GM18505 (cell line): Measurements from ENCODE around the gene ZBTB20.

Source experiments
- ATAC-seq: cut with Tn5 transposase; IDR thresholded peaks from one replicate; pipeline ENCODE4 v1.9.1; 2021; ENCODE audit not compliant: unreplicated experiment
- POLR2A ChIP-seq: IDR thresholded peaks from 4 replicates; pipeline ENCODE4 v1.6.1; 2011; ENCODE audit warnings: borderline replicate concordance; ENCODE audit not compliant: insufficient read depth, insufficient read length; ENCODE audit errors: extremely low read depth

ZBTB20 gene

DNA sequence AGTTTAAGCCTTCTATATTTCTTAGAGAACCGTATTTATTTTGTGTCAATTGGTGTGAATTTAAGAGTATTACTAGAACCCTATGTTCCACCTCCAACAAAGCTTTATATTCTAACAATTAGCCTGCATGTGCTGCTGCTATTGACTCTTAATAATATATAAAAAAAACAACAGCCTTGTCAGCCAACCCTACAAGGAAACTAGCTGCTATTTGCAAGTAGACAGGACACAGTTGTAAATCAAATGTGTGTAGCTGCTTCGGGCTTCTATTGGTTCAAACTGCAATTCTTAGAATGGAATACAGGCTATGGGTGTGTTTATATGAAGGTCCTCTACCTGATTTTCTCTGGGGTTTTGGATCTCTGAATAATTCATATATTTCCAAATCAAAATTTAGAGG lies 60.7 kb downstream of the ZBTB20 start:
- no peak for TF ChIP-seq POLR2A
- no peak for ATAC-seq

DNA sequence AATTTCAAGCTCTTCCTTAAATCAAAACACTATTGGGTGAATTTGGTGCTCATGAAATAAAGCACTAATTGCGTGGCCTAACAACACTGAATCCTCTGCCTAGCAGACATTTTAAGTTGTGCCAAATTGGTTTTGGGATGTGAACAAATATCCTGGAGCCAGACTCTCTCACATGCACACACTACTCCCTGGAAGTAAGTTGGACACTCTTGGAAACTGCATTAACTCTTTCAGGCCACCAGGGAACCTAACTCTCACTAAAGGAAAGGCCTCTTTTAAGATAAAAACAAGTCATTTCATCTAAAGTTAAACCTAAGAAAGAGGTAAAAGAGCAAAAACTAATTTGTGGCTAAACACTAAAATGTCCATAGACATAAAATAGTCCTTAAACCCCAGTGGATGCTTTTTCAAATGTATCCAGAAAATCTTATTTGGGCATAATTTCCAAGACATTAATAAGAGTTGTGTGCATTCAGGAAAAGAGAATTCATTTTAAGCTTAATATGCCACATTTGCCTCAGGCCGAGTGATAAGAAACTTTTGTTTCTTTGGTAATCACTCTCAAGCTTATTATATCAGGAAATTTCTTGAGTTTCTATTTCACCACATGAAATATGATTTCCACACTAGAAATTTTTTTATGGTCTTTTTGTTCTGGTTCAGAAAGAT lies 61.8 kb downstream of the ZBTB20 start:
- no peak for TF ChIP-seq POLR2A
- no peak for ATAC-seq

DNA sequence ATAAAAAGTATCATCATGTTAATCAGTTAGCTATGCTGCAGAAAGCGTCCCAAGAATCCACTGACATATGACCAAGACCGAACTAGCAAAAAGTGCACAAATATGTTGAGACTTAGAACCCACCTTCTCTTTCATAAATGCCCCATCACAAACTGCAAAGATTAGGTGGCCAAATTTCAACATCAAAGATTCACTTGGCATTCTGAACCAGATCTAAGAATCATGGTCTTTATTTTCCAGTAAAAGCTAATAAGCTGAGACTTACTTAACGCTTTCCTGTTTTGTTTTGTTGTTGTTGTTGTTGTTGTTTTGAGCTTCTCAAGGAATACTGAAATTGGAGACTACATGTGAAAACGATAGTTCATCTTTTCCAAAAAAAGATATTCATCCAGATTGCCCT lies 62.4 kb downstream of the ZBTB20 start:
- no peak for TF ChIP-seq POLR2A
- ATAC-seq = no peak

DNA sequence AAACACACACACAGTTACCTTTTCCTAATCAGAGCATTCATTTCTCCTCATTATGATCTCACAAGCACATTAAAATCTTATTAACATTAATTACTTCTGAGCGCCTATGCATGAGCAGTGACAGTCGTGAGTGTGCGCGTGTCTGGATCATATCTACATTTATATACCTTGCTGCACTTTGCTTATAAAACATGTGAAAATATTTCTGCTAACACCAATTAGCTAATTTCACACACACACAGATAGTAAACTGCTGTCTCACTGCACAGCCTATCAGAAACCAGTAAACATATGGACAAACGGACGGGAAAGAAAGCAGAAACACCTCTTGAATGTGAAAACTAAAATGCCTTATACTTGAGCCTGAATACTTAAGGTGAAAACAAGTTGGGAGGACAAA lies 64.8 kb downstream of the ZBTB20 start:
- no peak for TF ChIP-seq POLR2A
- no peak for ATAC-seq

DNA sequence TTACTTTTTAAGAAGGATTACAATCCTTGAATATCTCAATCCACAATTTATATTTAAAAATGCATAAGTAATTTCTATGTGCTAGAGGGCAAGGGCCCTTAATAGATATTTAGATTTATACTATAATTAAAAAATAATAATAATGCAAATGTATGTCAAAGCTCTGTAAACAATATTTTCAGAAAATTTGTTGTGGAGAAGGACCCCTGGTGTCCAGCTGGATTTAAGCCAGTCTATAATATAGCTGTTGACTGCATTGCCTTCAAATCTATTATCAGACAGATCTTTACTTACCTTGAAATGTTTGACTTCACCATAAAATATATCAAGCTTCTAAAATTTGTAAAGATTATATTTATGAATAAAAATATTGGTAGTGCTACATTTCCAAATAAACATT lies 65.6 kb downstream of the ZBTB20 start:
- ATAC-seq = no peak
- TF ChIP-seq POLR2A = no peak

DNA sequence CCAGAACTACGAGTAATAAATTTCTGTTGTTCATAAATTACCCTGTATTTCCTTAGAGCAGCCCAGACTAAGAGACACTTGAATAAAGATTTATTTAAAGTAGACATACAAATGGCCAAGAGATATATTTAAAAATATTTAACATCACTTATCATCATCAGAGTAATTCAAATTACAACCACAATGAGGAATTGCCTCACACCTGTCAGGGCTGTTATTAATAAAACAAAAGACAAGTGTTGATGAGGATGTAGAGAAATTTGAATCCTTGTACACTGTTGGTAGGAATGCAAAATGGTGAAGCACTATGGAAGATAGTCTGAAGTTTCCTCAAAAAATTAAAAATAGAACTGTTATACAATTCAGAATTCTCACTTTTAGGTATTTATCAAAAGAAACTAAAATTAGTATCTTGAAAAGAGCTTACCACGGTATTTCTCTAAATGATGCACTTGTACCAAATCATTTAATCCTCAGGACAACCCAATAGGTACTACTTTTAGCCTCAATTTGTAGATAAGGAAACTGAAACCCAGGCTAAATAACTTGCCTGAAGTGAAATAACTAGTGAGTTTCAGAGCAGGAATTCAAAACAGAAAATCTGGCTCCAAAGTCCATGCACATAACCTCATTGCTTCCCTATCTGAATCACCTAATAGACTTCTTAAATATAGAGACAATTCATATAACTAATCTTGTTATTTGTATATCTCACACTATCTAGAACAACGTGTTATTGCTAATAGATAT lies 69.4 kb downstream of the ZBTB20 start:
- ATAC-seq = no peak

DNA sequence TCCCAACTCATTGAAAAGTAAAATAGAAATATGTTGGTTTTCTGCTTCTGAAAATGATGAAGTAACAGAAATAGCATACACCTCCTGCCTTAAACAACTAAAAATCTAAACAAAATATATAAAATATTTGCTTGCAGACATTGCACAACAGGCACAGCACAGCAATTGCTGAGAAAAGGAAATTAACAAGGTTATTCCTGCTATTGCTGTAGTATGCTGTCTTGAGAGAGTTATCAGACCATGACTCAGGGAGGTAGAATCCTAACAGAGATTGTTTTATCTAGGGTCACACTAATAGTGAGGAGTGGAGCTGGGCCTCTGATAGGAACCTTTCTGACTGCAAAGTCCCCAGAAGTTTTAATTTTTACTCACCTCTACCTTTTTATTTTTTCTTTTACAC lies 72.6 kb downstream of the ZBTB20 start:
- no peak for TF ChIP-seq POLR2A
- ATAC-seq = no peak

More for the DNA sequence above, 69.4 kb downstream of the ZBTB20 start:
- no peak for TF ChIP-seq POLR2A

DNA sequence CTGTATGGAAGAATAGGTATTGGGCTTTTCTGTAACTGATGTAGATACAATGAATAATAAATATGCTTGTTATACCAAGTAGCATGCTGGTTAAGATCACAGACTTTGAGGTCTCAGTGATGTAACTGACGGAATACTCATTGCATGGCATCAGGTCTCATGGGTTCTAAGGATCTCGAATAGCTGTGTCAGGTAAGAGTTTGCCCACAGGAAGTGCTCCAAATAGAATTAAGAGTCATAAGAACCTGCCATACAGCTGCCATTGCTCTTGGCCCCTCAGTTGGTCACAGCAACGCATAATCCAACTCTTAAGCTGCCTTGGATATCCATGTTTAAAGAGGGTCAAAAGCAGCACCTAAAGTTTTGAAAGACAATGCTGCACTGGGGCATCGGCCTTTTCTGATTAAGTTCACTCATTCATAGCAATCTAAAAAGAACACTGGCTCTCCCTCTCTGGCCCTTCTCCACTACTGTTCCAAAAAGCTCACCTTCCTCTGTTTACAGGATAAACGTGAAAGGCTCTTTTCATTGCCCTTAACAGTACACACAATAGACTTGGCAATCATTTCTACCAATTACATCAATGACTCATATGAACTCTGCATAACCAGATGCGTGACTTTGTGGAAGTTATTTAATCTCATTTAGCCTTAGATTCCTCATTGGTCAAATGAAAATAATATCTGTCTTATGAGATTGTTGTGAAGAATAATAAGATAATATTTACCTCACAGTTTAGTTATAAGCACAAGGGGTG lies 74.6 kb downstream of the ZBTB20 start:
- TF ChIP-seq POLR2A = no peak
- ATAC-seq = no peak

DNA sequence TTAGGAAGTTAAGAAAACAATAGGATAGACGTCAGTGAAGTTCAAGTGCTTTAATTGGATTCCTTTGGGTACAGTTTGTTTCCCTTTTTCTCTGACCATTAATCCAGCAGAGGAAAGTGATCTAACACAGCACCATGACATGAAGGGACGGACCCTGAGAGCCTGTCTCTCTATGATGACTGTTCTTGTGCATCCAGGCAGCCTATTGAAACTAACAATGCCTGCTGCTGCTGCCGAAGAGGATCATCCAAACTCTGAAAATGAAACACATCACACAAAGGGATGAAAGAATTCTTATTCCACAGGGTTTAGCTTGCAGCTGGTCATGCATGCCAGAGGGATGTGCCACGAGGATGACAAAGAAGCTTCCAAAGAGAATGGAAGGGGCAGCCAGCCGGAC lies 75.5 kb downstream of the ZBTB20 start:
- no peak for TF ChIP-seq POLR2A

DNA sequence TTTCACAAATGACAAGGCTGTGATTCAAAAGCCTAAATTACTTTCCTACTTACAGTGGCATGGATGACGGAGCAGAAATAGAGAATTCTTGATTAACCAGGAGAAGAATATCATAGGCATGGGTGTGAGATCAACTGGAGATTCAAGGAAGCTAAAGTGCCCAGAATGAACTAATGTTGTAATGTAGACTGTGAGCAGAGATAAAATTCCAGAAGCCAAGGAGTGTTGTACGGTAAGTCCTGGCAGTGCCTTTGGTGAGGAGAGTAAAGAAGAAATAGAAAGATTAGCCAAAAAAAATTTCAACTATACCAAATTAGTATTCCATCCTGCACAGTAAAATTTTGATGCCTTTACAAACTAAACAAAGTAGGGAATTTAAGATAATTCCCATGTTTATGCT lies 75.9 kb downstream of the ZBTB20 start:
- ATAC-seq = no peak
- TF ChIP-seq POLR2A = no peak

More for the DNA sequence above, 75.5 kb downstream of the ZBTB20 start:
- no peak for ATAC-seq

DNA sequence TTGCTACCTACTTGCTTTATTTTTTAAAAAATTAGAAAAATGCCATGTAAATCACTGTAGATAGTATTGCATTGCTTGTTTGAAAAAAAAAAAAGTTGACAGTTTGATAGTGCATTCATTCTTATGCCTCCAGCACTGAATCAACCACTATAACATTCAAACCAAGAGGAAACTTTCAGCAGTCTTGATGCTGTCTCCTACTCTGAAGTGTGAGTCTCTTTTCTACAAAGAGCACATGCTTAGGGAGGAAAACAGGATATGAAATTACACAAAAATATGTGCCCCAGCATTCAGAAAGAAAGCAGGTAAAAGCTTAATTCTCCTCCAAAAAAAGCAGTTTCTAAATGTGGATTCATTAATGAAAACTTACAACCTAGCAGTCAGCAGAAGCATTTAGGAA lies 78.3 kb downstream of the ZBTB20 start:
- no peak for ATAC-seq

DNA sequence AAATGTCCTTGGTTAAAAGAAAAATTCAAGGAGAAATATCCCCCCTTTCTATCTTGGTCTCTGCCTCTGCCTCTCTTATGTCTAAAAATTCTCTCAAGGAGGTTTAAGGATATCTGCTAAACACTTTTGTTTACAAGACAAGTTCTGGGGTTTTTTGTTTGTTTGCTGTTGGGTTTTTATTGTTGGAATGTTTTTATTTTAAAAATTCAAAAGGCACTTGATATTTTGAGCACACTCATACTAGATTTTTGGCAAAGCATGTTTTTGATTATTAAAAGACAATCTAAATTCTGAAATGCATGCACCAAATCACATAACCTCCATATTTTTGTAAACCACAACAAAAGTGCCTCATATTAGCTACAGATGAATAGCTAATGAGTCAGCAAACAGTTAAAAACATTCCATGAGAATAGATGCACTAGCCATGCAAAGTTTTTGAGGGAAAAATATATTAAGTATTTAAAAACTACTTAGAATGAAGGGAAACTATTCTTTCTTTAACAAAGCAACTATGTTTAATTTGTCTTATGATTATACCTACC lies 84.6 kb downstream of the ZBTB20 start:
- no peak for ATAC-seq
- TF ChIP-seq POLR2A = no peak

More for the DNA sequence above, 78.3 kb downstream of the ZBTB20 start:
- TF ChIP-seq POLR2A = no peak

DNA sequence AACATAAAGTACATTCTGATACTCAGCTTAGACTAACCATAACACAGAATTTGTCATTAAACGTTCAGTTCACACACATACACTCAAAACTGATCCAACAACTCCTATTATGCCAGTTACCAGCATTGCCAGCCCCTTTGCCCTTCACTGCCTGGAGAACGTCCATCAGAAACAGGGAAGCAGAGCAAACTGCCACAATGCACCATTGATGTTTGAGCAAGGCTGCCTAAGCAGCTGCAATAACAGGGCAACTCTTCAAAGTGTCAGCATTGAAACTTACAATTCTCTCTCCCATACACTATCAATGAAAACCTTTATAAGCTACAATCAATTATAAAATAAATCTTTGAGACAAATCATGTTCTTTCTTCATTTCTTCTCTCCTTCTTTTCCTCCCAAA lies 85.1 kb downstream of the ZBTB20 start:
- ATAC-seq = no peak
- TF ChIP-seq POLR2A = no peak
